ENCODE results near the gene MRTFA.

MRTFA gene

GRCh38 chr22:40401981-40402406 lies 234.5 kb downstream of the MRTFA start:
- no peak for TF ChIP-seq ZFX (IDR thresholded peaks at IDR 0.05; ENCODE audit: borderline replicate concordance)
- TF ChIP-seq CTCF (IDR thresholded peaks at IDR 0.05), result no peak
- H3K27ac ChIP-seq, result no peak overlapping the region

GRCh38 chr22:40401532-40401931 lies 235.0 kb downstream of the MRTFA start:
- no peak overlapping the region for H3K27ac ChIP-seq
- TF ChIP-seq ZFX (IDR thresholded peaks at IDR 0.05; ENCODE audit: borderline replicate concordance) (no peak), CTCF (IDR thresholded peaks at IDR 0.05) (no peak)

GRCh38 chr22:40400159-40400558 lies 236.4 kb downstream of the MRTFA start:
- peak overlapping the region; percentile 17; the same call in 1 of the 2 replicates for H3K27ac ChIP-seq

GRCh38 chr22:40399621-40400020 lies 236.9 kb downstream of the MRTFA start:
- peak overlapping the region; percentile 17; the same call in 1 of the 2 replicates for H3K27ac ChIP-seq
- TF ChIP-seq CTCF (IDR thresholded peaks at IDR 0.05) (no peak), ZFX (IDR thresholded peaks at IDR 0.05; ENCODE audit: borderline replicate concordance) (no peak)

More at GRCh38 chr22:40400159-40400558, 236.4 kb downstream of the MRTFA start:
- TF ChIP-seq ZFX (IDR thresholded peaks at IDR 0.05; ENCODE audit: borderline replicate concordance) (no peak), CTCF (IDR thresholded peaks at IDR 0.05) (no peak)

- peak overlapping the region; percentile 85 for H3K27ac ChIP-seq
- TF ChIP-seq CTCF (IDR thresholded peaks at IDR 0.05), result no peak
- no peak for TF ChIP-seq ZFX (IDR thresholded peaks at IDR 0.05; ENCODE audit: borderline replicate concordance)
Observed at GRCh38 chr22:40397396-40397795, 239.1 kb downstream of the MRTFA start.

GRCh38 chr22:40396882-40397281 lies 239.6 kb downstream of the MRTFA start:
- peak overlapping the region; percentile 85 for H3K27ac ChIP-seq
- TF ChIP-seq CTCF (IDR thresholded peaks at IDR 0.05) (no peak), ZFX (IDR thresholded peaks at IDR 0.05; ENCODE audit: borderline replicate concordance) (no peak)

GRCh38 chr22:40395607-40396006 lies 240.9 kb downstream of the MRTFA start:
- H3K27ac ChIP-seq, result peak overlapping the region; percentile 85
- TF ChIP-seq ZFX (IDR thresholded peaks at IDR 0.05; ENCODE audit: borderline replicate concordance) (no peak), CTCF (IDR thresholded peaks at IDR 0.05) (no peak)

All from 22Rv1 (cell line).